Bone marrow (tissue), 2 donors: ENCODE data around the gene GPR33.
"Not testable (repeated sequence)": the region's sequence is repeated elsewhere in the genome, so short reads cannot be mapped to it uniquely, and the experiment has no call there.

Experiments
- DNase-seq, 2 donors: peaks; one replicate each; lab custom pipeline; 2025; lab: John Stamatoyannopoulos, UW

Gene GPR33

DNA sequence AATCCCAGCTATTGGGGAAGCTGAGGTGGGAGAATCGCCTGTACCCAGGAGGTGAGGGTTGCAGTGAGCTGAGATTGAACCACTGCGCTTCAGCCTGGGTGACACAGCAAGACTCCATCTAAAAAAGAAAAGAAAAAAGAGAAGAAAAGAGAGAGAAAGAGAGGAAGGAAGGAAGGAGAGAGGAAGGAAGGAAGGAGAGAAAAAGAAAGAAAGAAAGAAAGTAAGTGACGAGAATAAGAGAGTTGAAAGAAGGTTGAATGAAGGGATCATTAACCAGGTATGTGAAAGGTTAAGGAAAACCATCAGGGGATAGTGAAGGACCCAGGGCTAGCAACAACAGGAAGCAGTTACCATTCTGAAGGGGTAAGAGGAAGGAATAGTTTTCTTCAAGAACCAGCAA lies 26.3 kb downstream of the GPR33 start:
- DNase-seq, result no peak

DNA sequence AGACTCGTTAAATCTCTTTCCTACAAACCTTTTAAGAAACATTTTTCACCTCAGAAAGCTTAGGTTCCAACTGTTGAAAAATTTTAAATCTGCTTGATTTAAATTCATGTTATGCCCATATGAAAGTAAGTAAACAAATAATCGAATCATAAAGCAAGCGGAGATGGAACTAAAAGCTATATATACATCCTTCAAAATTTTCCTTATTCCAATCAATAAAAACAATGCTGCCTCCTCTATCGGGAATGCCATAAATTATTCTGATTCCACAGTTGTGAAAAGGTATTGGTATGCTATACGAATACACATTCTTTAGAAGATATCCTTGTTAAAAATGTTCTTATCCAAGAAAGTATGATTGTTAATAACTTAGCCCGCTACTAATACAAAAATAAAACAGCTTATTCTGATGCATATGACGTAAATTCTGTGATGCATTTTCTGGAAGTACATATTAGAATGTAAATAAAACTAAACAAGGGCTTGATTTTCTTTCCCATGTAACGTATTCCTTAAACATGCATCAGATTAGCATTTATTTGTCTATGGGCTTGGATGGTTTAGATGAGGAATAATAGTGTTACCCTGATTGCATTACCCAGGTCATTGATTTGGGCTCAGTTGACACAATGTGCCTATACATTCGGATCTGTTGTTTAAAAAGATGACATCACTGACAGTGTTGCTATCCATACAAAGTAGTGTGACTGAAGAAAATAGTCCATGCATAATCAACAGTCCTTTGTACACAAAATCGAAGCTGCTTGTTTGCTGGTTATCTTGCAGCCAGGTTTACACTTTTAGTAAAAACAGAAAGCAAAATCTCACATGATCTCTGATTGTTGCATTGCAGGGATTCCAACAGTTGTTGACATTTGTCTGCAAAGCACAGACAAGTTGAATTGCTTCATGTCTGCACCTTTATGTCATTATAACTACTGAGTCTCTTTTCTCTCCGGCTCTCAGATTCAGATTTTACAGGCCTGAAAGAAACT lies 29.9 kb downstream of the GPR33 start:
- DNase-seq, result no peak

DNA sequence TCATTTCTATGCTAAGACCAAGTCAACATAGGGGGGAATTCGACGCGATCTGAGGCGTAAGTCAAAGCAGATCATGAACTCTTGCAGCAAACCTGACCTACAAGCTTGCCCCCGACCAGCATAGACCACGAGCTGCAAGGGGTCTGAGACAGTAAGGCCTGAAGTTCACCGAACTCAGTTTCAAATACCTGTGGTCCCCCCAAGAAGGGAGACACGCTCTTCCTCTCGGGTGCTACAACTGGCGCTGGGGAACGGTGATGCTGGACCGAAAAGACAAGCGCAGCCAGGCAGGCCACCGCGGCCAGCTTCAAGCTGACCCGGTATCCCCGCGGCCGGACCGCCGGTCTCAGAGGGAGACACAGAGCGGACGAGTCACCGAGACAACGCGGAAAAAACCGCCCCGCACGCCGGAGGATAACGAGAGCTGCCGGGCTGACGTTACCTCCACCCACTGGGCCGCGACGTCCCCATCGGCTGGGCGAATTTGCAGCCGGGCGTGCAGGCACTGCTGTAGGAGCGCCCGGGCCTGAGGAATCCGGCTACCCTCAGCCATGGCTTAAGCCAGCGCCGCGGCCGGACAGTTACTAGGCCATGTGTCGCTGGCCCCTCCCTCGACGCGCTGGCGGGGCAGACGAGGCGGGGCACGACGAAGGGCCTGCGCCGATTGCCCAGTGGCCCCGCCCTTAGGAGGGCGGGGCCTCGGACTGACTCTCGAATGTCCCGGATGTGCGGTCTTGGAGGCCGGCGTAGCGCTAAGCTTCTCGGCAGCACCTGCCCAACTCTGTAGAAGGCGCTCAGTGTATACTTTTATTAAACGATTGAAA lies 30.8 kb downstream of the GPR33 start, which contains the start of gene DTD2:
Gene DTD2 (minus strand): TSS at position 666 of the 824 bp plus-strand sequence. CDS start 113 bp downstream, at position 553.
- DNase-seq, result peak; percentile 86 to 89

DNA sequence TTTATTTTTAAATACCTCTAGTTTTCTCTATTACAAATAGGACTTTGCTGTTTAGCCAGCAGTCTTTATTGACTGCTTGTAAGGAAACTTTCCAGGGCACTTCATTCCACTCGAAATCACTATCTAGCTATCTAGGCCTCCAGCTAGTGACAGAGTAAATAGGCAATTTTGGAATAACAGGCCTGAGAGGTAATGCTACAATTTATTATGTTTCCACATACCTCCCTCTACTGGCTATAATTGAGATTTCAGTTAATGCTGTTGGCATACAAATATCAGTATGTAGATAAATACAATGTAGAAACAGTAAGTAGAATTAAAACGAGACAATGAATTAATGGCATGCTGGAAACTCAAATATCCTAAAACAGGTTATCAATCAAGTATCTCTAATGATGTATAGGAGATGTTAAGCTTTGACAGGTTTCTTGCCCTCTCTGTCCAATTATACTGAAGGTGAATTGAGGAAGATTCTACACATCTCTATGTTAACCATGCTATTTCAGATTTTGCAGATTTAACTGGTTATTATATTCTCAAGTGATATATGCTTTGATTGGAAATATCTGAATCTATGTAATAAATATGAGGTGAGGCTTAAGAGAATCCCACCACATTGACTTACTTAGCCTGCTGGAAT lies 37.7 kb downstream of the GPR33 start:
- peak in 1 of 2 donors; percentile 54 for DNase-seq

GRCh38 chr14:31449136-31449535 lies 38.7 kb downstream of the GPR33 start:
- DNase-seq, result no peak

- no peak for DNase-seq
These were observed 42.1 kb downstream of the GPR33 start for GRCh38 chr14:31445703-31446102.

- DNase-seq, result no peak
These were observed 45.6 kb downstream of the GPR33 start for GRCh38 chr14:31442284-31442683.

DNA sequence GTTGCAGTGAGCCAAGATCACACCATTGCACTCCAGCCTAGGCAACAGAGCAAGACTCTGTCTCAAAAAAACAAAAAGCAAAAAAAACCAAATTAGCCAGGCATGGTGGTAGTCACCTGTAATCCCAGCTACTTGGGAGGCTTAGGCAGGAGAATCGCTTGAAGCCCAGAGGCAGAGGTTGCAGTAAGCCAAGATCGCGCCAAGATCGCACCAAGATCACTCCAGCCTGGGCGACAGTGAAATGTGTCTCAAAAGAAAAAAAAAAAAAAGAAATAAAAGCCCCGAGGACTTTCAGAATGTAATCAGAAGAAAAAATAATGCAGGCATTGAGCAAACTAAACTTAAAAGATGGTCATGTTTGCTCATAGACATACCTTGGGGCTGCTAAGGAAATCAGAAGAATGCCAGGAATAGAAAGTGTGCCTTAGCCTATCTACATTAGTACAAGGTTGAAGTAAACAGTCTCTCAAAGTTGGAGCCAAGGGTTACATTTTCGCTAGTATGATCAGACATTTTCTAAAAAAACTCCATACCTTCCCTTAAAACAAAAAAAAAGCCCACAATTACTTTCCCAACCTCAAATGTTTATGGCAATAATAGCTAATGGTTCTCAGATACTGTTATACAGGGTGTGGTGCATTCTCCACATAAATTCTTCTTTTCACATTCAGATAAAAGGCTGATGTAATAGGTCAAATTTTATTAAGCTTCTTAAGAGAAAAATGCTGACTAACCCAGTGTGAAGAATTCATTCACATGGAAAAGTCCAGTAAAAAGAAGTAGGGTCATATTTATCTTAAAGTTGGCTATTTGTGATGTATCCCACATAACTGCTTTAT lies 46.3 kb downstream of the GPR33 start:
- DNase-seq, result no peak

- no peak for DNase-seq
These were observed 47.6 kb downstream of the GPR33 start for GRCh38 chr14:31440280-31440679.

DNA sequence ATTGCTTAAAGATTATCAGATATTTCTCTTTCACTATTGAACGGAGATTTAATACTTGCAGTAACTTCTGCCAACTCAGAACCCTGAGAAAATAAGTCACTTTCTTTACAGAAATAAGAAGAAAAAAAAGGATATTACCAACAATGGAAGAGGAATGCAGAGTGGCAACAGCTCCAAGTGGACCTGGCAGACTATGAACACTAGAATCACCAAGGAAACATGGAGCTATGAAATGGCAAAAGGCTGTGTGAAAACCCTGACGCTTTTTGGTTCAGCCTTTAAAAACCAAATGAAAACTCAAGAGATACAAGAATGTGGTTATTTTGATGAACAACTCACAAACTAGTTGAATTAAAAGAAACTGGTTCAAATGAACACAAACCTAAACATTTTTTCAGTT lies 48.3 kb downstream of the GPR33 start:
- no peak for DNase-seq

GRCh38 chr14:31437045-31437691 lies 50.7 kb downstream of the GPR33 start:
- DNase-seq, result not testable (repeated sequence)

DNA sequence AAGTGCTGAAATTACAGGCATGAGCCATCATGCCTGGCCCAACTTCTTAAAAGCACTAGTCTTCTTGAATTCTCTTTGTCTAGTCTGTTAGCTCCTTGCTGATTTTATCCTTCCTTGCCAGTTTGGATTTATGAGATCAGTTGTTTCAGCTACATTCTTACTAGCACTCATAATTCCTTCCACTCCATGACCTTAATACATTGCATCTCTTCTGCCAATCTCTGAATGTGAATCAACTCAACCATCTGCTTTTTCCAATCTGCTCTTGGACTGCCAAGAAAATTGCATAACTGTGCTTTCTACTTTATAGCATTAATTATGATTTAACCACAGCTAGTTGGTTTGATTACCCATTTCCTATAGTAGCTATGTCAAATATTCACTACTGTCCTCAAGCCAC lies 52.6 kb downstream of the GPR33 start:
- no peak for DNase-seq
